COLO829 (cell line): ENCODE data around the gene AGBL1.

Source experiments
- DNase-seq: peaks from one replicate; pipeline ENCODE4 v3.0.0; 2012; ENCODE audit warnings: low spot score

The AGBL1 gene

DNA sequence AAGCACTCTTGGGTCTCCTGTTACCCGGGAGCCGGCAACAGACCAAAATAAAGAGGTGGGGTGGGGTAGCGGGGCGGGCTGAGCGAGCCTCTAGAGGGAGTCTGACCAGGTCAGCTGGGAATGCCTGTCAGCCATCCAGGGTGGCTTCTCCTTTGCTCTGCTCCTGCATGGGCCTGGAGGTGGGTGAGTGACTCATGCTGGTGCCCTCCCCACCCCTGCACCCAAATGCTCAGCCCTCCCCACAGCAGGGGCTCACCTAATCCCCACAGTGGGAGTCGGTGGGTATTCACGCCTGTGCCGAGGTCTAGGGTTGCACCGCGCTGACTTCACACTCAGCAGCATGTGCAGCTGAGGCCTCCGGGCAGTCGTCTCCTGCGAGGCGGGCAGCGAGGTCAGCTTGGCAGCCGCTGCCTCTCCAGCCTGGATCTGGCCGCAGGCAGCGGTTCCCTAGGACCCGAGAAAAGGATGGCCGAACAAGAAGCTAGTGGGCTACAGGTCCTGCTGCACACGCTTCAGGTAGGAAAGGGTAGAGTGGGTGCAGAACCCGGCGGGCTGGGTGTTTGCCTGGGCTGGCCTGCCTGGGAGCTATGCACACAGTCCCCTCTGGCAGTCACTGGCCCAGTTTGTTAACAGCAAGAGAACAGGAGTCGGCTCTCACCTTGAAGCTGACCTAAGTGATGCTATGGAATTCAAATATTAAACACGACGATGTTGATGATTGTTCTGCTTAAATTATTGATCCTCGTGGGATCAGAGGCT, at the start of gene AGBL1:
TSS of gene AGBL1 (plus strand) at position 364 of the 759 bp plus-strand sequence.
- DNase-seq = no peak

DNA sequence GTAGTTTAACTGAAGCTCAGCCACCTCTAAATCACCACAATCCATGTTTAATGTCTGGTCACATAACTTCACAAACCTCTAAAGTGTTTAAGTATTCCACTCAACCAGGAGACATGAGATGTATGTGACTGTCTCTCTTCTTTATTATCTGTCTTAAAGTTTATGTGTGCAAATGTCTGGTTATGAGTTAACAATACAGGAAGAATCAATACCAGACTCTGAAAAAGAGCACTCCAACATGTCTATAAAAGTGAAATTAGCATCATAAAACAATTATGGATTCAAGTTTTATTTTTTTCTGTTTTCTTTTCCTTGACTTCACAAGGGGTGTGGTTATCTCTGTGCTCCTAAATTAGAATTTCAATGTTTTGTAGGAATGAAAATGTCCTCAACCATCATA, 44.8 kb upstream of the AGBL1 start:
- DNase-seq = no peak

DNA sequence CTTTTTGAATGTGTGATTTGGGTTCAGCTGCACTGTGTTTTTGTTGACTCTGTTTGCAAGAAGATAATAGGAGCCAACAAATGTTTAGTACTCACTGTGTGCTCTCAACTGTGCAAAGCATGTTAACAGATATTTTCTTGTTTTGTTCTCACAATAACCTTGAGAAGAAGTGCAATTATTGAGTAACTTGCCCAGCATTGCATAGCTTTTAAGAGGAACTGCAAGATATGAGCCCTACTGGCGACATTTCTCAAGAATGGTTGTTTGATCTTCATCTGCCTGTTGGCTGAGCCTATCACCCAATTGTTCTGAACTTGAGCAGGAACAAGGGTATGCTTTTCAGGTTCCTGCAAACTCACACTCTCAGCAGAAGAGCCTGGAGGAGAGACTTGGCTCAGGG, 43.4 kb upstream of the AGBL1 start:
- DNase-seq = no peak

DNA sequence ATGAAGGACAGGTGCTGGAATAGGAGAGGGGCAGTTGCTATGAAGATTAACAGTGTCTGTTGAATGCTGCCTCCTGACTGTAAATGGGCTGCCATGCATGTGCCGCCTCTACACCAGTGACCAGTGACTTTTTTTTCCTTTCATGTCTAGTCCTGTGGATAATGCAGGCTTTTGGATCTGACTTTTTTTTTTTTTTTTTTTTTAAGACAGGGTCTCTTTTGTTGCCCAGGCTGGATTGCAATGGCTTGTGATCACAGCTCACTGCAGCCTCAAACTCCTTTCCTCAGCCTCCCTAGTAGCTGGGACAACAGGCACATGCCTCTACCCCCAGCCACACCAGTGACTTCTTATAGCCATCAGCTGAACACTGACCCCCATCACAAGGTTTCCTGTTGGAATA, 41.2 kb upstream of the AGBL1 start:
- DNase-seq = peak; percentile 18

DNA sequence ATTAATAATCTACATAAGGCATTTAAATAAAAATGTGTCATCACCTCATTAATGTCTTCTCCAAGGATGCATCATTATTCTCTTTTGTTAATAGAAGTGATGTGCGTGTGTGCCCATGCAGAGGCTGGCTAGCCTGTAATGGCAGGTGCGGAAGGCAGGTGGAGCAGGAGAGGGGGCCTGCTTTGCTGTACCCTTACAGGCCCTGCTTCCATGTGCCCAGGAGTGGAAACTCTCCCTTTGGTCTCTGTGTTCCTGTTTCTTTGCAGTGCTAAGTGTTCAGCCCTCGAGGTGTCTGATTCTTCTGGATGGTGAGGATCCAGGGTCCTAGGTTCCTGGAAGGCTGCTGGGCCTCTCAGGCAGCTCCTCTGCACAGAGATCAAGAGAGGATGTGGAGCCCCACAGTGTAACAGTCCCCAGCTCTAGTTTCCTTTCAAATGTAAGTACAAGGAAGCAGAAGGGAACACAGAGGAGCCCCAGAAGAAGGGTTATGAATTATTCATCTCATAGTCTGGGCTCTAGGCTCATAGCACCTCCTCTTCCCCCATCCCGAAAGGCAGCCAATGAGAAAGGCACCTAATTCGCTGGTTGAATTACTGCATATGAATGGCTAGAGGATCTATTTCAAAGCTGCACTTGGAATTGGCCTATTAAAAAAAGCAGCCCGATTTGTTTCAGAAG, 39.2 kb upstream of the AGBL1 start:
- no peak for DNase-seq

DNA sequence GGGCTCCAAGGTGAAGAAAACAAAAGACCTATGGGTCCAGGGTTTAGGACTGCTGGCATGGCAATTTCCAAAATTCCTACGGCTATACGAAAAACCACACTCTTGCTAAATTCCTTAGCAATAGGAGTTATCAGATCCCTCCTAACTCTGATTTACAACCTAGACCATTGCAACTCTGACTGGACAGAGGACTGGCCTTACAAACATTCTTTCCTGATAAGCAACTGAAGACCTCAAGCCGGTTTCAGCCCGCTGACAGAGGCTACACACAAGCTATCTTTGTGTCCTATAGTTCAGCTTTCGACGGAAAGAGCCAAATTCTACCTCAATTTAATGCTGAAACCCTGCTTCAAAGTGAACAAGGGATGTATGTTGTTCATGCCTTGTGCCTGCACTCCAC, 38.3 kb upstream of the AGBL1 start:
- DNase-seq = no peak

DNA sequence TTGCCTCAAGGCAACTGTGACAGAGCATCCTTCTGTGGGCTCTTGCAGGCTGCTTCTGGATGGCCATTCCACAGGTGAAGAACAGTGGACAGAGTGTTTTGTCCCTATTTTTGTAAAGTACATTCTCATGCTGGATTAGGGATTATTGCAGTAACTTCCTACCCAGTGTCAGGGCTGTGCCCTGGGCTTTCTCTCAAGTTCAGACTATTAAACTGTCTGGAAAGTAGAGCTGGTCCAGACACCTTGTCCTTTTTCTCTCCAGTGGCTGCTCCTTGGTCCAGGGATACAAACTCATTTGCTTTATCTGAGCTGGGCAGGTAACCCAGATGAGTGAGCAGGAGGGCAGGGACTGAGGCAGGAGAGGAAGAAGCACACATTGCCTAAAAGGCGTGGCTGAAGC, 37.4 kb upstream of the AGBL1 start:
- no peak for DNase-seq

DNA sequence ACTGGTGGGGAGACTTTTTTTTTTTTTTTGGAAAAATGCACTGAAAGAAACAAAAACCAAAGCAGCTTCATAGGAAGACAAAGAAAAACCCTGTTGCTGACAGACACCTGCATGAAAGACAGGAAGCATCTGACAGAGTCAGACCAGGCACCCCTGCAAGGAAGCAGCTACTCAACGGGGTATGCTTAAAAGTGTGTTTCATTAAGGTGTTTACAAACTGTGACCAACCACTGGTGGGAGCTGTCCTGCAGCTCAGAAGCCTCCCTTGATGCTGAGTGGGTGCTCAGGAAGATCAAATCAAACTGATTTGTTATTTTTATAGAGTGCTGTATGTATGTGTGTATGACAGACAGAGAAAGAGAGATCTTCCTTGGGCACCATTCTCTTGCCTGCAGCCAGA, 34.7 kb upstream of the AGBL1 start:
- DNase-seq = no peak

DNA sequence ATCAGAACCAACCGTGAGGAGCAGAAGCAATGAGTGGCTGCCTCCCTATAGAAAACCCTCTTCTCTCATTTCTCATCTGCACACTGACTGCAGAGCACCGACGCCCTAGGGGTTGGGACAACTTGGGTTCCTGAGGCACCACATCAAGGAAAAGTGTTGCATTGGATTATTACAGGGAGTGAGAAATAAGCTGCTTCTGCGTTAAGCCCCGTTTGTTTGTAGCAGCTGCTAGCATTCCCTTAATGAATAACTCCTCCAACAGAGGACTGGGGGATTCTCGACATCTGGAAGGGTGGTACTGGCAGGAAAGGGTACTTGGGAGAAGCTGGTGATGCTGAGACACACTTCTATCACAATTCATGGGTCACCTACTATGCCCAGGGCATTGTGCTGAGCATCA, 25.3 kb upstream of the AGBL1 start:
- no peak for DNase-seq

DNA sequence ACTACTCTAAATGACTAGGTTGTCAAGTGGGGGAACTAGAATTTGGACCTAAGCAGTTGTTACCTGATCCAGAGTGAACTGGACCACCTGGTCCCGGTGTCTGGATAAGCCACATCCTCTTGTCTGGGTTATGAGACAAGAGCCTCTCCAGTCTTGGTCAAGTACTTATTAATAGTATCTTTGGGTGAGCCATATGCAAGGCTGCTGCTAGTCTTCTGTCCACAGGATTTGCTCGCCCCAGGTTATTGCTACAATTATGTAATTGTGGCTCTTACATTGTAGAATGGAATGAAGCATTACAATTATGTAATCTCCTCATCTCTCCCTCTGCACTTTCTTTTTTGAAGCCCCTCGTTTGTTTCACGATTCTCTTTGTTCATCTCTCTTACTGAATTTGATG, 24.0 kb upstream of the AGBL1 start:
- no peak for DNase-seq

DNA sequence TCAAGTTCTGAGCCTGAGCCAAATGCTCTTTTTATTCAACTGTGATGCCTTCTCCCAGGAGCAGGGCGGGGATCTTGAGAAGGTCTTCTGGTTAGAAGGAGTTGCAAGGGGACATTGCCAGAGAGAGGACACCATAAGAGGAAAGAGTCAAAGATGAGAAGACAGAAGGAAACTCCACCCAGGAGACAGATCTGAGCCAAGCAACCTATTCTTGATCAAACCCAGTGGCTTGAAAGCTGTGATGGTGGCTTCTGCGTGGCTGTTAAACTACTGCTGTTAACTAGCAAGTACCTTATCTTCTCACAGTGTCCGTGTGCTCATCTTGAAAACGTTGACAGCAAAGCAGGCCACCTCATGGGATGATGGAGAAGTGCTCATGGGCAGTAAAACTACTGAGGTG, 19.8 kb upstream of the AGBL1 start:
- DNase-seq = no peak

DNA sequence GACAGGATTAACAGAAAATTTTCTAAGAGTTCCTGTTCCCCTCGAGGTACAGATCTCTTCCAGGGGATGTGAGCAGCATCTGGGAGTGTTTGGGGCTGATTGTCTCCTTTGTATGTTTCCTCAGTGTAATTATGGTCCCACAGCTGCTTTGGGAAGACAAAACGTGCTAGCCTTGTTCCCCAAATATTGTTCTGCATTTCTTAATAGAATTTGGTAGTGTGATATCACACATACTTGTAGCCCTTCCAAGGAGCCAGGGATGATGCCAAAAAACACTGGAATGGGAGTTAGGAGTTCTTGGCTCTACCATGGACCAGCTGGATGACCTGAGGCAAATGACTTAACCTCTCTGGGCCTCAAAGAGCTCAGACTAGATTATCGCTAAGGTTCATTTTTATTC, 19.0 kb upstream of the AGBL1 start:
- DNase-seq = no peak

DNA sequence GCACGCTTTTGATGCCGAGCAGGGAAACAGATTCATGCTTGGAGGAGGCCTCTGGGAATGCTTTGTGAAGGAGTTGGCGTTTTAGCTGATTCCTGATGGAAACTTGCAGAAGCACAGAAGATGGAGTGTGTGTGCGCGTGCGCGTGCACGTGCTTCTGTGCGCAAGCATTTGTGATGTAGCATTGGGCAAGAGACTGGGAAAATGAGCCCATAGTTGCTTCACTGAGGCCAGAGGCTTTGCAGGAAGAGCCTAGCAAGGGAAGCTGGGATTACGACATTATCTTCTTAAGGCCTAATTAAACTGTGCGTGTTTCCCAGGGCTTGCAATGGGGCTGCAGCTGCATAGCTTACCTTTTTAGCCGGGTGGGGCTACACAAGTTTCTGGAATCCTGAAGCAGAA, 18.1 kb upstream of the AGBL1 start:
- DNase-seq = no peak

DNA sequence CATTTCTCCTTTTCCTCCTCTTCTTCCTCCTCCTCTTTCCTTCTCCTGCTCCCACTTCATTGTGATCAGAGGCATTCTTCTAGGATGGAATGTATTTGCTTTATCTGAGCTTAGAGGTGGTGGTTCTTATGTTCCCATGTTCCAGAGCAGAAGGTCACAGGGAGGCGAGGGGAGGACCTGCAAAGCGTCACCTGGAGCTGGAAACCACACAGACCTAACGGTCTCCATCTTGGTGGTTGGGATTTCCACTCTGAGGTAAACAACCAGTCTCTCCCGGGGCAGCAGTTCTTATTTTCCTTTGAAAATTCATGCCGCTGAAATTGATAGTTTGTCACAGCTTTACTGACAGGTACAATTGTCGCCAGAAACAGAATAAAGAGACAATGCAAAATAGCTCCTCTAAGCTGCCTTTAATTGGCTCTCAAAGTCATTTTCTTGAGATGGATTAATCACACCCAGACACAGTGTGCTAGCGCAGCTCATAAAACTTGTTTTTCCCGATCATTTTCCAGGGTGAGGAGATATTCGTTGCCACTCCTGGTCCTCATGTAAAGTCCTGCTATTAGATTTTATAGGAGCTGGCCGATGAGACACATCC, 16.9 kb upstream of the AGBL1 start:
- no peak for DNase-seq

DNA sequence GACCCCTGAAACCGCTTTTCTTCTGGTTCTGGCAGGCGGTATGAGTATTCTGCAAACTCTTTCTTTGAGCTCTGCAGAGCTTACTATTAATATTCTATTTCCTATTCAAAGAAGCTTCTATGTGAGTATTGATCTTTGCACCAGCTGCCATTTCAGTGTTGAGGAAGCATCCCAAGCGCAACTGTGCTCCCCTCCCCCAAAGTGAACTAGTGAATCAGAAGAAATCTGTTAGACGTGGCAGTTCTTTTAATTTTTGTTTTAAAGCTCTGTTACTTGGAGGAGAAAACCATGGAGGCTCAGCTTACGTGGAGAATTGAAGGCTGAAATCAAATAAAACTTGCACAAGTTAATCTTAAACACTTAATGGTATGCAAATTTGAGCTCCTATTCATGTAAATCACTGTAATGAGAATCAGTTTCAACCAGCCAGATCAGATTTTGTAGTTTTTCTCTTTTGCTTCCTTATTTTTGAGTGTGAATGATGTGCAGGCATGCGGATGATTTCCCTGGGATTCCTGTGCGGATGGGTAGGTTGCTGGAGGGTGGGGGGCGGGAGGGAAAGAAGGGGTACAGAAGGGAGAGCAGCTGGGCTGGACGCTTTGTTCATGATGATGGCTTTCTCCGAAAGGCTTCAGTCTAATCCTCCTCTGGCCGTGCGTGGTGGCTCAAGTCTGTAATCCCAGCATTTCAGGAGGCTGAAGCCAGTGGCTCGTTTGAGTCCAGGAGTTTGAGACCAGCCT, 16.1 kb upstream of the AGBL1 start:
- DNase-seq = no peak

DNA sequence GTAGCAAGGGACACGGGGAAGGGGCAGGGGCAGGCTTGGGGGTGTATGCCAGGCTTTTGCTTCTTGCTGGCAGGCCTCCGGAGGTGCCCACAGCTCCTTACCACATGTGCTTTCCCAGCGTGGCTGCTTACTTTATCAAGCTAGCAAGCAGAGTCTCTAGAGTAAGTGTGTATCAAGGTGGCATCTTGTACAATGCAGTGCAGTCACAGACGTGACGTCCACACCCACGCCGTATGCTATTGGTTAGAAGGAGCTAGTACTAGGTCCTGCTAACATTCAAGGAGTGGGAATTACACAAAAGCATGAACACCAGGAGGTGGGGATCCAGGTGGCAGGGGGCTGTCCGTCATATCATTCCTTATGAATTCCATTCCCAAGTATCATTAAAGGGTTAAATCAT, 15.3 kb upstream of the AGBL1 start:
- no peak for DNase-seq

DNA sequence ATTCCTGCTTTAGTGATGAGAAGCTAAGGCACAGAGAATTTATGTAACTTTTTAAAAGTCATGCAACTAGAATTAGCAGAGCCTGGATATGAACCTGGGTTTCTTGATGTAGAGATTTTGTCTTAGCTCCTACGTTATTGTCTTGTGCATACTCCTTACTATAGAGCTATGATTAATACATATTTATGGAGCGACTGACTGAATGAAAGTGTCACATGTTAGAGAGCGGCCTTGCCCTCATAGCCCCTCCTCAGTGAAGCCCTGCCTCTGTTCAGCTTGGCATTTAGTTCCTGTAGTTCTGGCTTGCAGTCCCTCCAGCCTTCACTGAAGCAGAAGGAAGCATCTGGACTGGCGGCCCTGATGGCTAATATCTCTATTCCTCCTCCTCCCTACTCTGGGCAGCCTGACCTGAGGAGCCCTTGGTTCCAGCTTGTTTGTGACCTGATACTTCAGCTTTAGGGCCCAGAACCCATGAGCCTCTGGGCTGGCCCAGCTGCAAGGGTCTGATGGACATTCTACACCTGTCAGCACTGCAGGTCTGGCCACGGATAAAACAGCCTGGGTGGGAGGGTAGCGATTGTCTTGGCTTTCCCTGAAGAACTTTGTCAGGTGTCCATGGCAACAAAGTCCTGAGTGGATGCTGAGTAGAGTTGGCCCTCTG, 13.4 kb upstream of the AGBL1 start:
- no peak for DNase-seq

DNA sequence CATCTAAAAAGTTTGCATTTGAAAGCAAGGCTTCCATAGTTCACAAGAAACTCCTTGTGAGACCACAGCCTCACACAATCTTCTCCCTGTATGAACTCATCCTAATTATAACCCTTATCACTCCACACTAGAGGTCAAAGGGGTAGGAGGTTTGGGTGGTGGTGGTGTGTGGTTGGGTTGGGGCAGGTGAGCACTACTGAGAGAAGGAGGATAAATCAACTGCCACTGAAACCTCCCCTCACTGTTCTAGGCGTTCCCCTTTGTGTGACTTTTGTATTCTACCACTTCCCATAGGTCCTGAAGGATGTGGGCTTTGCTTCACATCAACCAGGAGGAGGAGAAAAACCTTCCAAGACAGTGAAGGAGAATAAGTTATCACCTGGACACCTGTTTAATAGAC, 6.4 kb upstream of the AGBL1 start:
- no peak for DNase-seq

DNA sequence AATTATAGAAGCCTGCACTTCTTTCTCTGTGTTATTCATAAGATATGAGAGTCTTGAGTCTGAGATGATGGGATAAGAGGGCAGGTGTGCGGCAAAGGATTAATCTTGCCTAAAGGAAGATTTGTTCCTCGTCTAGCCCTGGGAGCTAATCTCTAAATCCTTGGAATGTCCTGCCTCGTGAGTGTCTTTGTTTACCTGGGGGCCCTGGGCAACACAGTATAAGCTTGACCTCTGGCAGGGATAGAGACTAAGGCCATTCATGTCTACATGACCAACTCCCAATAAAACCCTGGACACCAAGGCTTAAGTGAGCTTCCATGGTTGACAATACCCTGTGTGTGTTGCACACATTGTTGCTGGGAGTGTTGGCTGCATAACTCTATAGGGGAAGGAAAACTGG, 3.2 kb upstream of the AGBL1 start:
- DNase-seq = no peak

DNA sequence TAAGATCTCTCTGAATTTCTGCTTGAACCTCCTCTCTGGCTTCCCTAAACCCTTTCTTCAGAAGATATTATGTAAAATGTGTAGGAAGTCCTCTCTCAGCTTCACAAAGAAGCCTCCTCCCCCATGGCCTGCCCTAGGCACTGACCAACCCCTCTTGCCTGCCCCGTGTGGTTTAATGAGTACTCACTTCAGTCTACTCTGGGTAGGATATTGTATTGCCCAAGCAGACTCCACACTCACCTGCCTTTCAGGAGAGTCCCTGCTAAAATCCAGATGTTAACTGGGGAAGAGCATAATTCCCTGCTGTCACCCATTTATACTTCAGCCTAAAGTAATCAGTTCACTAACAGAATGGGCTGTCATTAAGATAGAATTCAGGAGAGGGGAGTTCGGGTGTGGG, 2.6 kb upstream of the AGBL1 start:
- no peak for DNase-seq

DNA sequence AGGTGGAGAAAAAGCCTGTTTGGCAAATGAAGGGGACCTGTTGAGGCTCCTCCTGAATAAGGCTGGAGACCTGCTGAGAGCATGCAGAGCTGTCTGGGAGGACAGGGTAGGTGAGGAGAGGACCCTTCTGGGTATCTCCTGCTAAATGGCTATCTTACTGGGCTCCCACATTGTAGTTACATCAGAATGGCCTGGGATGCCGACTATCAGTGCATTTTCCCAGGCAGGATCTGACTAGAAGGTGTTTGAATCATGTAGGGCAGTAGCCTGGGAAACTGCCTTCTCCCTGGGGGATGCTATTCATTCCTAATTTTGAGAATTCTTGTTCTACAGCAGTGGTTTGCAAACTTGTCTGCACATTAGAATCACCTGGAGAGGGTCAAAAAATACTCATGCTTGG, 631 bp downstream of the AGBL1 start:
- no peak for DNase-seq

DNA sequence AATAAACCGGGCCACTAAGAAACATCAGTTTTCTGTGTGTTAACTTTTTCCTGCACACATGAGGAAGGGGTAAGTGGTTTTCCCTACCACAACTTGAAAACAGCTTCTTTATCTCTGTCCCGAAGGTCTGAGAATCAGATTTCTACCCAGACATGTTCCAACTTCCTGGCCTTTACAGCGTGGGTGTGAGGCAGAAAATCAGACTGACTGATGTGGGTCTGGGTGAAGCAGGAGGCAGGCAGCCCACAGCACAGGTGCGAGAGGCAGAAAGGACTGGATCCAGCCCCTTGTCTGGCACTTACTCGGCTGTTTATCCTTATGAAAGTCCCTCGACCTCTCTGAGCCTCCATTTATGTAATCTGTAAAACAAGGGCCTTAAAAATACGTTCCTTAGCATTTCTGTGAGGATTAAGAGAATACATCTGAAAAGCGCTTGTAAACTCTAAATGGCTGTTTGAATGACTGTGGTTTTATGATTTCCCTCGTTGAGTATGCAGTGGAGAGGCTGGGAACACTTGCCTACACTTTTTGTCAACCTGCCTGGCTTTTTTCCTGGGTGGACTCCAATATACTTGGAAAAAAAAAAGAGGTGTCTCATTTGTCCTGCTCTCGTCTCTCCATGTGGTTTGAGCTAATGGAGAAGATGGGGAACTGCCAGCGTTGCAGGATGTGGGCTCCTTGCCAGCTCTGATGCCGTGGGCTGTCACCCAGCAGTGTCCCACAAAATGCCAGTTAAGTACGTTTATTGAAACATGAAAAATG, 3.1 kb downstream of the AGBL1 start:
- DNase-seq = no peak
